H9 (cell line): ENCODE measurements around the gene HCN4. TPM values are rescaled to one million over a fixed set of nuclear protein-coding genes. Genes with fewer than 3 reads are reported as not detected.

ENCODE experiments used
- DNase-seq: peaks from one replicate; pipeline ENCODE4 v3.0.0-alpha.2; 2017
- H2AFZ ChIP-seq: one replicate; pipeline ENCODE4 v1.6.1; 2013; ENCODE audit warnings: mild to moderate bottlenecking, low read length, control low read depth, moderate library complexity
- H2AK5ac ChIP-seq: 2 replicates; pipeline ENCODE4 v1.6.1; 2013; ENCODE audit warnings: low read length, control low read depth, mixed read lengths; ENCODE audit not compliant: insufficient read length
- H2BK120ac ChIP-seq: one replicate; pipeline ENCODE4 v1.6.1; 2013; ENCODE audit warnings: low read depth, mild to moderate bottlenecking, low read length, control low read depth, inconsistent platforms; ENCODE audit not compliant: poor library complexity, severe bottlenecking
- H2BK12ac ChIP-seq: 2 replicates; pipeline ENCODE4 v1.6.1; 2013; ENCODE audit warnings: low read length, control low read depth, mixed read lengths, low read depth; ENCODE audit not compliant: insufficient read length
- H2BK15ac ChIP-seq: 2 replicates; pipeline ENCODE4 v1.6.1; 2013; ENCODE audit warnings: low read depth, low read length, control low read depth
- H2BK20ac ChIP-seq: one replicate; pipeline ENCODE4 v1.6.1; 2013; ENCODE audit warnings: low read depth, mild to moderate bottlenecking, low read length, control low read depth, inconsistent platforms; ENCODE audit not compliant: poor library complexity, severe bottlenecking
- H2BK5ac ChIP-seq: 2 replicates; pipeline ENCODE4 v1.6.1; 2013; ENCODE audit warnings: low read length, control low read depth, mixed read lengths; ENCODE audit not compliant: insufficient read length
- H3K14ac ChIP-seq: 2 replicates; pipeline ENCODE4 v1.6.1; 2013; ENCODE audit warnings: low read length, control low read depth; ENCODE audit not compliant: insufficient read depth
- H3K18ac ChIP-seq: 2 replicates; pipeline ENCODE4 v1.6.1; 2013; ENCODE audit warnings: low read depth, mild to moderate bottlenecking, mixed read lengths, low read length, control low read depth; ENCODE audit not compliant: insufficient read length
- H3K23ac ChIP-seq: 2 replicates; pipeline ENCODE4 v1.6.1; 2013; ENCODE audit warnings: low read length, control low read depth, mixed read lengths, low read depth; ENCODE audit not compliant: insufficient read length
- H3K23me2 ChIP-seq: 2 replicates; pipeline ENCODE4 v1.6.1; 2013; ENCODE audit warnings: low read depth, mild to moderate bottlenecking, mixed read lengths, low read length, control low read depth; ENCODE audit not compliant: insufficient read length, poor library complexity, severe bottlenecking
- H3K27ac ChIP-seq: 2 replicates; pipeline ENCODE4 v1.5.1; 2013; ENCODE audit warnings: low read length, control low read depth, mixed read lengths, low read depth; ENCODE audit not compliant: insufficient read length
- H3K27me3 ChIP-seq: 2 replicates; pipeline ENCODE4 v1.6.1; 2013; ENCODE audit warnings: low read length, control low read depth, inconsistent platforms; ENCODE audit not compliant: insufficient read depth
- H3K4ac ChIP-seq: 2 replicates; pipeline ENCODE4 v1.6.1; 2013; ENCODE audit warnings: low read depth, mild to moderate bottlenecking, control low read depth, inconsistent platforms, low read length, moderate library complexity
- H3K4me1 ChIP-seq: 2 replicates; pipeline ENCODE4 v1.6.1; 2013; ENCODE audit warnings: low read length, control low read depth, inconsistent platforms; ENCODE audit not compliant: insufficient read depth
- H3K4me2 ChIP-seq: 2 replicates; pipeline ENCODE4 v1.6.1; 2013; ENCODE audit warnings: low read length, control low read depth, mixed read lengths; ENCODE audit not compliant: insufficient read length, insufficient read depth
- H3K56ac ChIP-seq: 2 replicates; pipeline ENCODE4 v1.6.1; 2013; ENCODE audit warnings: low read depth, mild to moderate bottlenecking, mixed read lengths, low read length, control low read depth; ENCODE audit not compliant: insufficient read length
- H3K79me1 ChIP-seq: 2 replicates; pipeline ENCODE4 v1.6.1; 2013; ENCODE audit warnings: low read depth, mild to moderate bottlenecking, moderate library complexity, low read length, control low read depth, inconsistent platforms; ENCODE audit not compliant: insufficient read depth, poor library complexity, severe bottlenecking
- H3K79me2 ChIP-seq: 2 replicates; pipeline ENCODE4 v1.6.1; 2013; ENCODE audit warnings: low read length, control low read depth, inconsistent platforms; ENCODE audit not compliant: insufficient read depth
- H3K9ac ChIP-seq: 2 replicates; pipeline ENCODE4 v1.6.1; 2013; ENCODE audit warnings: low read length, control low read depth, mixed read lengths; ENCODE audit not compliant: insufficient read length; ENCODE audit errors: extremely low read depth
- H3K9me3 ChIP-seq: one replicate; pipeline ENCODE4 v1.6.1; 2013; ENCODE audit warnings: low read depth, low read length, inconsistent platforms; ENCODE audit not compliant: control insufficient read depth
- H3T11ph ChIP-seq: one replicate; pipeline ENCODE4 v1.6.1; 2013; ENCODE audit warnings: mild to moderate bottlenecking, low read length, control low read depth, inconsistent platforms
- H4K20me1 ChIP-seq: one replicate; pipeline ENCODE4 v1.6.1; 2013; ENCODE audit not compliant: control insufficient read depth, insufficient read length, insufficient read depth
- H4K5ac ChIP-seq: 2 replicates; pipeline ENCODE4 v1.6.1; 2013; ENCODE audit warnings: low read depth, mild to moderate bottlenecking, mixed read lengths, low read length, control low read depth; ENCODE audit not compliant: insufficient read length
- H4K8ac ChIP-seq: replicated peaks from 2 replicates; pipeline ENCODE4 v1.6.1; 2013; ENCODE audit warnings: low read length, control low read depth, mixed read lengths, low read depth; ENCODE audit not compliant: insufficient read length
- H4K91ac ChIP-seq: 2 replicates; pipeline ENCODE4 v1.6.1; 2013; ENCODE audit warnings: low read depth, mild to moderate bottlenecking, moderate library complexity, mixed read lengths, low read length, control low read depth; ENCODE audit not compliant: insufficient read length
- H3K27ac Mint-ChIP-seq, 3 experiments: 2 replicates in 2 of 3; 3 replicates in 1 of 3; pipeline ENCODE4 v1.8.0; 2020 to 2021; ENCODE audit warnings: mixed read lengths in 3 of 3, mild to moderate bottlenecking in 1 of 3, moderate library complexity in 1 of 3
- H3K27me3 Mint-ChIP-seq: 2 replicates; pipeline ENCODE4 v1.8.0; 2021; ENCODE audit warnings: low read depth, mild to moderate bottlenecking, moderate library complexity, mixed read lengths
- H3K36me3 Mint-ChIP-seq, 3 experiments: 2 replicates in 2 of 3; 3 replicates in 1 of 3; pipeline ENCODE4 v1.8.0; 2020 to 2021; ENCODE audit warnings: low read depth in 3 of 3, mixed read lengths in 3 of 3; ENCODE audit not compliant: insufficient read depth in 1 of 3
- H3K4me1 Mint-ChIP-seq, 2 experiments: 2 replicates each; pipeline ENCODE4 v1.8.0; 2020; ENCODE audit warnings: mixed read lengths in 2 of 2
- H3K4me3 Mint-ChIP-seq, 2 experiments: 2 replicates in 1 of 2; 3 replicates in 1 of 2; pipeline ENCODE4 v1.8.0; 2020 to 2021; ENCODE audit warnings: mild to moderate bottlenecking in 2 of 2, mixed read lengths in 2 of 2, moderate library complexity in 1 of 2
- H3K9me3 Mint-ChIP-seq, 2 experiments: 2 replicates in 1 of 2; 3 replicates in 1 of 2; pipeline ENCODE4 v1.8.0; 2020; ENCODE audit warnings: mild to moderate bottlenecking in 2 of 2, mixed read lengths in 2 of 2, moderate library complexity in 1 of 2
- WGBS: extraction: QIAGEN DNeasy Blood & Tissue Kit; methylation state at CpG from one replicate; pipeline ENCODE4 v1.1.7; 2013; ENCODE audit warnings: missing lambda C conversion rate, low lambda C conversion rate, mixed read lengths; ENCODE audit not compliant: insufficient read length; ENCODE audit errors: extremely low coverage; 5-methylcytosine and 5-hydroxymethylcytosine counted together
- total RNA-seq: library from RNA; stranded (reverse); gene quantifications from 2 replicates; pipeline ENCODE4 v1.2.1, GENCODE V29; 2021
- TF ChIP-seq, protein P1 (sequence below): fragments of 200-600 bp; sonication (generic); conservative IDR thresholded peaks from 3 replicates; pipeline ENCODE4 v1.8.0; 2021; ENCODE audit warnings: antibody characterized with exemption, mild to moderate bottlenecking

HCN4 gene
- total RNA-seq, 1 experiment from 2014 or later, result 10.5 TPM

DNA sequence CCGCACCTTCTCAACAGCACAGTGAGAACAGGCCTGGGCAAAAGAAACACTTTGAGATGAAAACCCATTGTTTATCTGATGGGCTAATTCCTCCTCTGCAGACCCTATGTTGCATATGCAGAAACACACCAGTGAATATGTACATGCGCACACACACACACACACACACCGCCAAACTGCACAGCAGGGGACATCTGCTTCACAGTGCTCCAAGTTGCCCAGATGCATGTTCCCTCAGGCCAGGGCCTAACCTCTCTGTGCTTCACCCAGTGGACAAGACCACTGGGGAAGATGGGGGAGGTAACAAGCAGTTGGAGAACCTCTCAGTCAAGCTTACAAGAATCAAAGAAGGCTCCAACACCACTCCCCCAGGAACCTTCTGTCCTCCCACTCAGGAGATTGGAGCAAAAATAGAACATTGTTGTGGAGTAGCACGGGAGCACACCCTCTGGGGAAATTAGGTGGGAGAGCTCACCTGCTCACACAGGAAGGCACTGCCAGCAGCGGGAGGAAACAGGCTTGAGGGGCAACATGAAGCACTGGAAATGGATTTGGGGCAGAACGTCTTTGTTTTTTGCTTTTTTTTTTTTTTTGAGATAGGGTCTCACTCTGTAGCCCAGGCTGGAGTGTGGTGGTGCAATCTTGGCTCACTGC lies 13.0 kb downstream of the HCN4 start:
- peaks cover 2% of the 10 kb centered on the region; the same call in 1 of the 2 replicates for H3K79me2 ChIP-seq
- H2BK5ac ChIP-seq, result no peak overlapping the region
- no peak for DNase-seq
- peaks cover 4% of the 10 kb centered on the region for H4K20me1 ChIP-seq
- H2BK120ac ChIP-seq, result no peak overlapping the region
- H3K27ac ChIP-seq, result no peak overlapping the region
- no peaks in the 10 kb centered on the region for H3K9me3 ChIP-seq
- no peak overlapping the region for H3K4ac ChIP-seq
- Mint-ChIP-seq H3K4me3 (no peak overlapping the region), H3K9me3 (no peaks in the 10 kb centered on the region), H3K27ac (peak overlapping the region in 1 of 3 experiments; percentile 49; a peak in 1 of 7 replicates), H3K36me3 (no peaks in the 10 kb centered on the region; a peak in 1 of 7 replicates), H3K4me1 (peaks cover 0 to 6% of the 10 kb centered on the region in 2 experiments), H3K27me3 (peaks cover 2% of the 10 kb centered on the region; the same call in 1 of the 2 replicates)
- H3K14ac ChIP-seq, result no peak overlapping the region; the same call in 1 of the 2 replicates
- no peak overlapping the region for H3K18ac ChIP-seq
- no peak overlapping the region for H2BK20ac ChIP-seq
- no peak overlapping the region for H3K23ac ChIP-seq
- no peak overlapping the region for H2AK5ac ChIP-seq
- TF ChIP-seq, protein P1, sequence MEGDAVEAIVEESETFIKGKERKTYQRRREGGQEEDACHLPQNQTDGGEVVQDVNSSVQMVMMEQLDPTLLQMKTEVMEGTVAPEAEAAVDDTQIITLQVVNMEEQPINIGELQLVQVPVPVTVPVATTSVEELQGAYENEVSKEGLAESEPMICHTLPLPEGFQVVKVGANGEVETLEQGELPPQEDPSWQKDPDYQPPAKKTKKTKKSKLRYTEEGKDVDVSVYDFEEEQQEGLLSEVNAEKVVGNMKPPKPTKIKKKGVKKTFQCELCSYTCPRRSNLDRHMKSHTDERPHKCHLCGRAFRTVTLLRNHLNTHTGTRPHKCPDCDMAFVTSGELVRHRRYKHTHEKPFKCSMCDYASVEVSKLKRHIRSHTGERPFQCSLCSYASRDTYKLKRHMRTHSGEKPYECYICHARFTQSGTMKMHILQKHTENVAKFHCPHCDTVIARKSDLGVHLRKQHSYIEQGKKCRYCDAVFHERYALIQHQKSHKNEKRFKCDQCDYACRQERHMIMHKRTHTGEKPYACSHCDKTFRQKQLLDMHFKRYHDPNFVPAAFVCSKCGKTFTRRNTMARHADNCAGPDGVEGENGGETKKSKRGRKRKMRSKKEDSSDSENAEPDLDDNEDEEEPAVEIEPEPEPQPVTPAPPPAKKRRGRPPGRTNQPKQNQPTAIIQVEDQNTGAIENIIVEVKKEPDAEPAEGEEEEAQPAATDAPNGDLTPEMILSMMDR, result no peak
- H4K8ac ChIP-seq, result no peak overlapping the region
- H4K5ac ChIP-seq, result no peak overlapping the region
- no peak overlapping the region for H3T11ph ChIP-seq
- H2AFZ ChIP-seq, result no peak overlapping the region
- H4K91ac ChIP-seq, result no peak overlapping the region
- no peaks in the 10 kb centered on the region for H3K27me3 ChIP-seq
- no peaks in the 10 kb centered on the region for H3K79me1 ChIP-seq
- H2BK12ac ChIP-seq, result no peak overlapping the region
- WGBS, result no CpG with 5 or more reads among the region's 6 CpGs
- no peak overlapping the region for H3K56ac ChIP-seq
- H3K4me1 ChIP-seq, result peaks cover 12% of the 10 kb centered on the region
- H3K23me2 ChIP-seq, result no peaks in the 10 kb centered on the region
- no peak overlapping the region for H3K4me2 ChIP-seq
- no peak overlapping the region for H2BK15ac ChIP-seq
- H3K9ac ChIP-seq, result no peak overlapping the region
